K562 (cell line): ENCODE data around the gene DCTD. TPM values are rescaled to one million over a fixed set of nuclear protein-coding genes. Genes with fewer than 3 reads are reported as not detected.

Source experiments
- CHCHD3 ChIP-seq: fragments of 250-450 bp; sonication (Bioruptor Pico); IDR thresholded peaks from 2 replicates; pipeline ENCODE4 v2.1.2; 2022; ENCODE audit warnings: mild to moderate bottlenecking
- CREM ChIP-seq: IDR thresholded peaks from 2 replicates; pipeline ENCODE4 v1.6.1; 2014; ENCODE audit warnings: antibody characterized with exemption, low read depth
- DACH1 ChIP-seq: fragments of 450-650 bp; IDR thresholded peaks from 2 replicates; pipeline ENCODE4 v1.6.1; 2018; ENCODE audit not compliant: partially characterized antibody
- EHMT2 ChIP-seq: fragments of 450-650 bp; IDR thresholded peaks from 2 replicates; pipeline ENCODE4 v1.6.1; 2018; ENCODE audit warnings: antibody characterized with exemption
- KDM5B ChIP-seq: fragments of 200-600 bp; sonication (generic); IDR thresholded peaks from 2 replicates; pipeline ENCODE4 v1.6.1; 2012; ENCODE audit warnings: low read depth, mild to moderate bottlenecking, moderate library complexity, low read length, control low read depth, inconsistent platforms; ENCODE audit not compliant: insufficient replicate concordance
- KLF6 ChIP-seq: fragments of 250-450 bp; sonication (Bioruptor Pico); IDR thresholded peaks from 2 replicates; pipeline ENCODE4 v1.4.0; 2020; ENCODE audit warnings: mild to moderate bottlenecking, moderate library complexity, borderline replicate concordance
- NONO ChIP-seq, 2 experiments: fragments of 200-400 bp in 1 of 2; fragments of 450-650 bp in 1 of 2; formaldehyde crosslinking in 1 of 2; IDR thresholded peaks; 2 replicates each; pipeline ENCODE4 v1.6.1; 2017; ENCODE audit warnings: low read depth in 2 of 2, mild to moderate bottlenecking in 2 of 2, moderate library complexity in 2 of 2, low read length in 1 of 2
- SAFB ChIP-seq: fragments of 200-400 bp; formaldehyde crosslinking; IDR thresholded peaks from 2 replicates; pipeline ENCODE4 v1.6.1; 2017; ENCODE audit warnings: low read depth, low read length, borderline replicate concordance
- ZMIZ1 ChIP-seq, 2 experiments: fragments of 150-350 bp in 1 of 2; IDR thresholded peaks; 2 replicates each; pipeline ENCODE4 v1.6.1; 2012 to 2016; ENCODE audit warnings: low read depth in 2 of 2, low read length in 2 of 2, mild to moderate bottlenecking in 1 of 2, moderate library complexity in 1 of 2
- polyA plus RNA-seq, 8 experiments: library from polyadenylated mRNA; depleted of rRNA in 4 of 8; stranded (reverse) in 5 of 8; unstranded in 3 of 8; fragments of >200 nt; fragmentation: Nextera tagmentation in 2 of 8; fragmentation: Illumina TruSeq in 1 of 8; extraction: Ambion mirVana in 2 of 8; extraction: Trizol in 1 of 8; gene quantifications; 2 replicates each; pipeline versions ENCODE4 v1.2.1 to v1.2.3, GENCODE V29; 2011 to 2014; ENCODE audit warnings: inconsistent platforms in 1 of 8, missing spikeins in 1 of 8
- total RNA-seq, 7 experiments: library from RNA; depleted of rRNA in 6 of 7; stranded (reverse); fragments of >200 nt in 6 of 7; fragmentation: Illumina TruSeq in 2 of 7; extraction: Trizol in 2 of 7; gene quantifications; 2 replicates each; pipeline versions ENCODE4 v1.2.1 to v1.2.3, GENCODE V29; 2011 to 2021; ENCODE audit warnings: low replicate concordance in 1 of 7
- TF ChIP-seq, protein P1 (sequence below): fragments of 250-450 bp; sonication (Bioruptor Pico); IDR thresholded peaks from 2 replicates; pipeline ENCODE4 v1.4.0; 2020

Gene DCTD
- total and polyA plus RNA-seq, 9 of the 15 experiments (the other 6 are each of a cell fraction or from before 2014, with no cell fraction given), result 38.7 to 114 (median 76.5) TPM

- TF ChIP-seq DACH1, result no peak
- no peak for TF ChIP-seq KLF6 (CRISPR knock-in tag)
- 0 out of 4 replicates have a peak, but pooled peaks of 1 of the 2 experiments have one; percentile 16 for TF ChIP-seq NONO (IDR thresholded peaks at IDR 0.05; ENCODE audit: low read depth in 2 of 2, low read length in 1 of 2)
- no peak for TF ChIP-seq SAFB
- no peak for TF ChIP-seq CHCHD3 (CRISPR knock-in tag)
- TF ChIP-seq EHMT2, result no peak
- no peak for TF ChIP-seq ZMIZ1 (IDR thresholded peaks at IDR 0.05; ENCODE audit: low read depth in 2 of 2, low read length in 2 of 2)
- TF ChIP-seq, protein P1, sequence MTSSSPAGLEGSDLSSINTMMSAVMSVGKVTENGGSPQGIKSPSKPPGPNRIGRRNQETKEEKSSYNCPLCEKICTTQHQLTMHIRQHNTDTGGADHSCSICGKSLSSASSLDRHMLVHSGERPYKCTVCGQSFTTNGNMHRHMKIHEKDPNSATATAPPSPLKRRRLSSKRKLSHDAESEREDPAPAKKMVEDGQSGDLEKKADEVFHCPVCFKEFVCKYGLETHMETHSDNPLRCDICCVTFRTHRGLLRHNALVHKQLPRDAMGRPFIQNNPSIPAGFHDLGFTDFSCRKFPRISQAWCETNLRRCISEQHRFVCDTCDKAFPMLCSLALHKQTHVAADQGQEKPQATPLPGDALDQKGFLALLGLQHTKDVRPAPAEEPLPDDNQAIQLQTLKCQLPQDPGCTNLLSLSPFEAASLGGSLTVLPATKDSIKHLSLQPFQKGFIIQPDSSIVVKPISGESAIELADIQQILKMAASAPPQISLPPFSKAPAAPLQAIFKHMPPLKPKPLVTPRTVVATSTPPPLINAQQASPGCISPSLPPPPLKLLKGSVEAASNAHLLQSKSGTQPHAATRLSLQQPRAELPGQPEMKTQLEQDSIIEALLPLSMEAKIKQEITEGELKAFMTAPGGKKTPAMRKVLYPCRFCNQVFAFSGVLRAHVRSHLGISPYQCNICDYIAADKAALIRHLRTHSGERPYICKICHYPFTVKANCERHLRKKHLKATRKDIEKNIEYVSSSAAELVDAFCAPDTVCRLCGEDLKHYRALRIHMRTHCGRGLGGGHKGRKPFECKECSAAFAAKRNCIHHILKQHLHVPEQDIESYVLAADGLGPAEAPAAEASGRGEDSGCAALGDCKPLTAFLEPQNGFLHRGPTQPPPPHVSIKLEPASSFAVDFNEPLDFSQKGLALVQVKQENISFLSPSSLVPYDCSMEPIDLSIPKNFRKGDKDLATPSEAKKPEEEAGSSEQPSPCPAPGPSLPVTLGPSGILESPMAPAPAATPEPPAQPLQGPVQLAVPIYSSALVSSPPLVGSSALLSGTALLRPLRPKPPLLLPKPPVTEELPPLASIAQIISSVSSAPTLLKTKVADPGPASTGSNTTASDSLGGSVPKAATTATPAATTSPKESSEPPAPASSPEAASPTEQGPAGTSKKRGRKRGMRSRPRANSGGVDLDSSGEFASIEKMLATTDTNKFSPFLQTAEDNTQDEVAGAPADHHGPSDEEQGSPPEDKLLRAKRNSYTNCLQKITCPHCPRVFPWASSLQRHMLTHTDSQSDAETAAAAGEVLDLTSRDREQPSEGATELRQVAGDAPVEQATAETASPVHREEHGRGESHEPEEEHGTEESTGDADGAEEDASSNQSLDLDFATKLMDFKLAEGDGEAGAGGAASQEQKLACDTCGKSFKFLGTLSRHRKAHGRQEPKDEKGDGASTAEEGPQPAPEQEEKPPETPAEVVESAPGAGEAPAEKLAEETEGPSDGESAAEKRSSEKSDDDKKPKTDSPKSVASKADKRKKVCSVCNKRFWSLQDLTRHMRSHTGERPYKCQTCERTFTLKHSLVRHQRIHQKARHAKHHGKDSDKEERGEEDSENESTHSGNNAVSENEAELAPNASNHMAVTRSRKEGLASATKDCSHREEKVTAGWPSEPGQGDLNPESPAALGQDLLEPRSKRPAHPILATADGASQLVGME (CRISPR knock-in tag), result no peak
- TF ChIP-seq KDM5B, result no peak
- 0 out of 2 replicates have a peak, but pooled peaks have one; percentile 25 for TF ChIP-seq CREM
These were observed 21.0 kb upstream of the DCTD start (continued) for GRCh38 chr4:182938205-182938645.
